GM18526 (cell line): Measurements from ENCODE around the gene BMS1.

Experiments used
- POLR2A ChIP-seq: IDR thresholded peaks from 3 replicates; pipeline ENCODE4 v1.6.1; 2011; ENCODE audit not compliant: insufficient read length; ENCODE audit errors: extremely low read depth

The BMS1 gene

DNA sequence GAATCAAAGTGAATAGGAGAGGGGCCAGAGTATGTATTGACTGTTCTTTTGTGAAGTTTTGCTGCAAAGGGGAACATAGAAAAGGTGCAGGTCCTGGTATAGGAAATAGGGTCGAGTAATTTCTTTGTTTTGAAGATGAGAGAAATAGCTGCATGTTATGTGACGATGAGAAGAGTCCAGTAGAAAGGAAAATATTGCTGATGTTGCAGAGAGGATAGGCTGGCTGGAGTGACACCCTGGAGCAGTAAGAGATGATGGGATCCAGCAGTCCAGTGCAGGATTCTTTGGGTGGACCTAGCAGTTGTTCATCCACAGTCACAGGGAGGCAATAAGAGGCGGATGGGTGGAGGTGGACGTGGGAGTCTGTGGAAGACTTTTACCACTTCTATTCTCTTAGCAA lies 2.1 kb upstream of the BMS1 start:
- no peak for TF ChIP-seq POLR2A

GRCh38 chr10:42781893-42782445 lies 626 bp upstream of the BMS1 start:
- no peak for TF ChIP-seq POLR2A

GRCh38 chr10:42783181-42783549 lies 570 bp downstream of the BMS1 start:
- TF ChIP-seq POLR2A, result no peak

GRCh38 chr10:42785759-42786158 lies 3.2 kb downstream of the BMS1 start:
- no peak for TF ChIP-seq POLR2A

DNA sequence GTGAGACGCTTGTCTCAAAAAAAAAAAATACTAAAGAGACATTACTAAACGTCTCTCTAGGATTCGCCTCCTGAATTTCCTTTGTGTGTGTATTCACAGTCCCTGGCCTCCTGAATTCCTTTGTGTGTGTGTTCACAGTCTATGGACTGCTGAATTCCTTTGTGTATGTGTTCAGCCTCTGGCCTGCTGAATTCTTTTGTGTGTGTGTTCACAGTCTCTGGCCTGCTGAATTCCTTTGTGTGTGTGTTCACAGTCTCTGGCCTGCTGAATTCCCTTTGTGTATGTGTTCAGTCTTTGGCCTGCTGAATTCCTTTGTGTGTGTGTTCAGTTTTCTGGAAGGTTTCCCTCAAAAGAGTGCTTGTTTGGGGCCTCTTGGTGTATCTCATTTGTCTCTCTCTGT lies 8.2 kb downstream of the BMS1 start:
- TF ChIP-seq POLR2A, result no peak

- TF ChIP-seq POLR2A, result no peak
Observed at GRCh38 chr10:42795701-42796100, 13.1 kb downstream of the BMS1 start.

- no peak for TF ChIP-seq POLR2A
Observed at GRCh38 chr10:42801135-42801534, 18.5 kb downstream of the BMS1 start.

GRCh38 chr10:42802876-42803275 lies 20.3 kb downstream of the BMS1 start:
- no peak for TF ChIP-seq POLR2A

GRCh38 chr10:42809676-42810075 lies 27.1 kb downstream of the BMS1 start:
- TF ChIP-seq POLR2A, result no peak

DNA sequence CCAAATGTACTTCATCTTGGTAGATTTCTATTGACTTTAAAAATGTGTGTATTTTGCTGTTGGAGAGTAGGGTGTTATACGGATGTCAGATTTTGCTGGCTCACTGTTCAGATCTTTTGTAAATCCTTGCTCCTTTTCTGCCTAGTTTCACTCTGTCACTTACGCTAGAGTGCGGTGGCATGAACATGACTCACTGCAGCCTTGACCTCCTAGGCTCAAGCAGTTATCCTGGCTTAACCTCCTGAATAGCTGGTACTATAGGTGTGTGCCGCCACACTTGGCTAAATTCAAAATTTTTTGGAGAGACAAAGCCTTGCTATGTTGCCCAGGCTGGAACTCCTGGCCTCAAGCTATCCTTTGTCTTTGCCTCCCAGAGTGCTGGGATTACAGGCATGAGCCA lies 29.4 kb downstream of the BMS1 start:
- TF ChIP-seq POLR2A, result no peak

GRCh38 chr10:42816912-42817311 lies 34.3 kb downstream of the BMS1 start:
- TF ChIP-seq POLR2A, result no peak

GRCh38 chr10:42827201-42827600 lies 44.6 kb downstream of the BMS1 start:
- TF ChIP-seq POLR2A, result no peak

DNA sequence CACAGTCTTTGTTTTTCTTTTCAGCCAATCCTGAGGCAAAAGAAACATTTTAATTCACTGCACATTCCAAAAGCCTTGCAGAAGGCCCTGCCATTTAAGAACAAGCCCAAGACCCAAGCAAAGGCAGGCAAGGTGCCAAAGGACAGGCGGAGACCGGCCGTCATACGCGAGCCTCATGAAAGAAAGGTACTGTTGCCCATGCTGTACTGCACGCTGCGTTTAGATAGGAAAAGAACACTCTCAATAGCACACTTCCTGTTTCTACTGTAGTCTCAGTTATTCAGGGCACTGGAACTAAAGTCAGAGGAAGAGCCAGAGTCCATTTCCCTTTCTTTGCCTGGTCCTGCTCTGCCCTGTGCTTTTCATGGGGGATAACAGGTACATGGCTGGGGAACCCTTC lies 47.6 kb downstream of the BMS1 start:
- TF ChIP-seq POLR2A, result no peak

- no peak for TF ChIP-seq POLR2A
Observed at GRCh38 chr10:42836096-42836495, 53.5 kb downstream of the BMS1 start.

GRCh38 chr10:42836771-42837468 lies 54.3 kb downstream of the BMS1 start:
- no peak for TF ChIP-seq POLR2A

DNA sequence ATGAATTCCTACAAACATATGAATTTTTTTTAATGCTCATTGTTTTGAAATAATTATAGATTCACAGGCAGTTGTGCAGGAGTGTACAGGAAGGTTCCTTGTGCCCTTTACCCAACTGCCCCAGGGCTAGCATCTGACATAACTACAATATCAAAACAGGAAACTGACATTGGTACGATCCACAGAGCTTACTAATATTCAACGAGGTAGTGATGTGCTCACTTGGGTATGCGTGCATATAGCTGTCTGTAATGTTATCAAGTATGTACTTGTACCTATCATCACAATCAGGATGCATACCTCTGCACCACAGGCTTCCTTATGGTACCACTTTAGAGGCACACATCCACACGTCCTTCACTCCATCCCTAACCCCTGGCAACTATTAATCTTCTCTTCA lies 68.3 kb downstream of the BMS1 start:
- TF ChIP-seq POLR2A, result no peak

- TF ChIP-seq POLR2A, result no peak
Observed at GRCh38 chr10:42859256-42859655, 76.7 kb downstream of the BMS1 start.
